ENCODE measurements around the gene MAP7.

DNA sequence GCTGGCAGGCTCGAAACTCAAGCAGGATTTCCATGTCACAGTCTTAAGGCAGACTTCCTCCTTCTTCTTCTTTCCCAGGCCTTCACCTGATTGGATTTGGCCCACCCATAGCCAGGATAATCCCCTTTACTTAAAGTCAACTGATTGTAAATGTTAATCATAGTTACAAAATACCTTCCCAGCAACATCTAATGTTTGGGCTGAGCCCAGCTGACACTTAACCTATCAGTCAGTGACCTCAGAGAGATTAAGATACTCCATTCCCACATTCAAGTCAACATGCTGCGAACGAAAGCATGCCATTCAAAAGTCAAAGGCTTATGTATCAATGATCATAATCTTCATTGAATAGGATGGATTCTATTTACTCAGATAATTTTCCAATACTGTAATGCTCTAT lies 16.0 kb downstream of the MAP7 start:
- no peak for TF ChIP-seq GATA3 (IDR thresholded peaks at IDR 0.05; ENCODE audit: low read depth, low read length)
- no peak for TF ChIP-seq GATA2 (IDR thresholded peaks at IDR 0.05; ENCODE audit: low read depth, low read length)
